HG02885 (cell line): ENCODE measurements around the gene PXMP2.

ENCODE experiments used
- ATAC-seq: cut with Tn5 transposase; IDR thresholded peaks from one replicate; pipeline ENCODE4 v1.9.1; 2021; ENCODE audit warnings: mild to moderate bottlenecking; ENCODE audit not compliant: unreplicated experiment, poor library complexity

The PXMP2 gene

GRCh38 chr12:132719141-132719953 is 32.0 kb downstream of the PXMP2 start:
- ATAC-seq: no peak

- ATAC-seq: no peak
Measured at GRCh38 chr12:132719954-132720324, 32.6 kb downstream of the PXMP2 start.

- ATAC-seq: no peak
Measured at GRCh38 chr12:132720606-132721345, 33.4 kb downstream of the PXMP2 start.

- no peak for ATAC-seq
Measured at GRCh38 chr12:132723015-132723763, 35.8 kb downstream of the PXMP2 start.

GRCh38 chr12:132723764-132724140 is 36.4 kb downstream of the PXMP2 start:
- ATAC-seq: no peak

- no peak for ATAC-seq
Measured at GRCh38 chr12:132724506-132725241, 37.3 kb downstream of the PXMP2 start.

- ATAC-seq: no peak
Measured at GRCh38 chr12:132726386-132726785, 39.0 kb downstream of the PXMP2 start.

- ATAC-seq: no peak
Measured at GRCh38 chr12:132727091-132727794, 39.9 kb downstream of the PXMP2 start.

GRCh38 chr12:132728502-132728901 is 41.1 kb downstream of the PXMP2 start:
- ATAC-seq: no peak

GRCh38 chr12:132729541-132730320 is 42.3 kb downstream of the PXMP2 start:
- no peak for ATAC-seq

GRCh38 chr12:132730353-132730752 is 43.0 kb downstream of the PXMP2 start:
- no peak for ATAC-seq

- ATAC-seq: no peak
Measured at GRCh38 chr12:132731574-132731973, 44.2 kb downstream of the PXMP2 start.

- no peak for ATAC-seq
Measured at GRCh38 chr12:132734206-132734605, 46.8 kb downstream of the PXMP2 start.

- no peak for ATAC-seq
Measured at GRCh38 chr12:132735496-132735895, 48.1 kb downstream of the PXMP2 start.

GRCh38 chr12:132736378-132736777 is 49.0 kb downstream of the PXMP2 start:
- no peak for ATAC-seq

GRCh38 chr12:132736913-132737312 is 49.5 kb downstream of the PXMP2 start:
- ATAC-seq: no peak

GRCh38 chr12:132739600-132740312 is 52.4 kb downstream of the PXMP2 start:
- no peak for ATAC-seq

- ATAC-seq: no peak
Measured at GRCh38 chr12:132740313-132740646, 52.9 kb downstream of the PXMP2 start.

- no peak for ATAC-seq
Measured at GRCh38 chr12:132740652-132741051, 53.3 kb downstream of the PXMP2 start.
